GM19372 (cell line): ENCODE results near the gene STING1.
"Not testable (repeated sequence)": the region's sequence is repeated elsewhere in the genome, so short reads cannot be mapped to it uniquely, and the experiment has no call there.

Experiments used
- ATAC-seq: cut with Tn5 transposase; IDR thresholded peaks from one replicate; pipeline ENCODE4 v1.9.1; 2021; ENCODE audit warnings: mild to moderate bottlenecking, low read depth, moderate library complexity; ENCODE audit not compliant: unreplicated experiment

Gene STING1

GRCh38 chr5:139482050-139482889 lies at the start of gene STING1:
Gene STING1, minus strand, starts transcription at chr5:139482758. Its CDS starts 1,054 bp downstream, at chr5:139481704.
- ATAC-seq = no peak

- ATAC-seq = no peak
Measured at GRCh38 chr5:139531772-139532169, 49.2 kb upstream of the STING1 start.

GRCh38 chr5:139530079-139530478 lies 47.5 kb upstream of the STING1 start:
- ATAC-seq = not testable (repeated sequence)

GRCh38 chr5:139528695-139529094 lies 46.1 kb upstream of the STING1 start:
- not testable (repeated sequence) for ATAC-seq

- ATAC-seq = not testable (repeated sequence)
Measured at GRCh38 chr5:139527896-139528467, 45.4 kb upstream of the STING1 start.

GRCh38 chr5:139527090-139527470 lies 44.5 kb upstream of the STING1 start:
- not testable (repeated sequence) for ATAC-seq

GRCh38 chr5:139526309-139527089 lies 43.9 kb upstream of the STING1 start:
- not testable (repeated sequence) for ATAC-seq

GRCh38 chr5:139525586-139526308 lies 43.2 kb upstream of the STING1 start:
- ATAC-seq = not testable (repeated sequence)

GRCh38 chr5:139524940-139525585 lies 42.5 kb upstream of the STING1 start:
- no peak for ATAC-seq

- ATAC-seq = no peak
Measured at GRCh38 chr5:139524446-139524845, 41.9 kb upstream of the STING1 start.

- no peak for ATAC-seq
Measured at GRCh38 chr5:139523635-139524445, 41.3 kb upstream of the STING1 start.

GRCh38 chr5:139517683-139518564 lies 35.4 kb upstream of the STING1 start:
- ATAC-seq = peak; percentile 87

GRCh38 chr5:139514486-139514856 lies 31.9 kb upstream of the STING1 start:
- no peak for ATAC-seq

GRCh38 chr5:139513852-139514485 lies 31.4 kb upstream of the STING1 start:
- ATAC-seq = no peak

GRCh38 chr5:139513434-139513833 lies 30.9 kb upstream of the STING1 start:
- ATAC-seq = not testable (repeated sequence)

GRCh38 chr5:139512786-139513390 lies 30.3 kb upstream of the STING1 start:
- ATAC-seq = no peak

GRCh38 chr5:139504722-139505121 lies 22.2 kb upstream of the STING1 start:
- ATAC-seq = not testable (repeated sequence)
